ENCODE data around the gene LSM12. TPM values are rescaled to one million over a fixed set of nuclear protein-coding genes. Genes with fewer than 3 reads are reported as not detected.

LSM12 gene
- total RNA-seq, 1 experiment from 2014 or later = 85.5 TPM

DNA sequence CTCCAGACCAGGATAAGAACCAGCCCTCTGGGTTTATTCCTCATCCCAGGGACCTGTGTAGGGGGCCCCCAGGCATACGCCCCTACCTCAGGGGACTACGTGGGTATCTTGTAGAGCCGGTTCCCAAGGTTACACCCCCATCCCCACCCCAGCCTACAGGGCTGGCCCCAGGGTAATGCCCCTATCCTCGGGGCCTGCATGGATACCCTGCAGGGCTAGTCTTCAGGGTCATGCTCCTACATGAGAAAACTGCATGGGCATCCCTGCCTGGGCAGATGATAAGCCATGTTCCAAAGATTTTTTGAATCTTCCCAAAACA lies 42.8 kb upstream of the LSM12 start:
- peak overlapping the region; percentile 81 for H3K27ac Mint-ChIP-seq (ENCODE audit: unreplicated experiment)
- TF ChIP-seq, protein P1, sequence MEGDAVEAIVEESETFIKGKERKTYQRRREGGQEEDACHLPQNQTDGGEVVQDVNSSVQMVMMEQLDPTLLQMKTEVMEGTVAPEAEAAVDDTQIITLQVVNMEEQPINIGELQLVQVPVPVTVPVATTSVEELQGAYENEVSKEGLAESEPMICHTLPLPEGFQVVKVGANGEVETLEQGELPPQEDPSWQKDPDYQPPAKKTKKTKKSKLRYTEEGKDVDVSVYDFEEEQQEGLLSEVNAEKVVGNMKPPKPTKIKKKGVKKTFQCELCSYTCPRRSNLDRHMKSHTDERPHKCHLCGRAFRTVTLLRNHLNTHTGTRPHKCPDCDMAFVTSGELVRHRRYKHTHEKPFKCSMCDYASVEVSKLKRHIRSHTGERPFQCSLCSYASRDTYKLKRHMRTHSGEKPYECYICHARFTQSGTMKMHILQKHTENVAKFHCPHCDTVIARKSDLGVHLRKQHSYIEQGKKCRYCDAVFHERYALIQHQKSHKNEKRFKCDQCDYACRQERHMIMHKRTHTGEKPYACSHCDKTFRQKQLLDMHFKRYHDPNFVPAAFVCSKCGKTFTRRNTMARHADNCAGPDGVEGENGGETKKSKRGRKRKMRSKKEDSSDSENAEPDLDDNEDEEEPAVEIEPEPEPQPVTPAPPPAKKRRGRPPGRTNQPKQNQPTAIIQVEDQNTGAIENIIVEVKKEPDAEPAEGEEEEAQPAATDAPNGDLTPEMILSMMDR (IDR thresholded peaks at IDR 0.05; ENCODE audit: insufficient read depth in 1 of 2, low read depth in 1 of 2, low read length in 1 of 2, severe bottlenecking in 1 of 2, unreplicated experiment in 1 of 2) = no peak
- H3K9me3 Mint-ChIP-seq (ENCODE audit: unreplicated experiment) = no peaks in the 10 kb centered on the region
- ChIA-PET CTCF (interaction anchor here (0.9 to 1.5 kb wide), 2 partner anchors 14 to 26 kb away, joined by 3 to 13 read pairs; partner anchors contain the start of gene HDAC5), POLR2A (interaction anchor here (0.6 to 1.5 kb wide), 3 partner anchors 14 to 232 kb away, joined by 5 to 16 read pairs (median 14); partner anchors contain the start of gene HDAC5)
- H3K4me3 Mint-ChIP-seq (ENCODE audit: unreplicated experiment) = no peak overlapping the region
- intact Hi-C loops (cut with micrococcal nuclease; ENCODE audit: unreplicated experiment) = no loop called here
- H3K4me1 Mint-ChIP-seq (ENCODE audit: low read depth, unreplicated experiment) = peaks cover 7% of the 10 kb centered on the region
- H3K36me3 Mint-ChIP-seq (ENCODE audit: insufficient read depth, unreplicated experiment) = no peaks in the 10 kb centered on the region
- Histone ChIP-seq H3K4me1 (peaks cover 19% of the 10 kb centered on the region), H3K4me3 (ENCODE audit: low read depth, low read length) (no peak overlapping the region), H3K27me3 (replicated peaks; ENCODE audit: control insufficient read depth, insufficient read depth, low read length) (no peaks in the 10 kb centered on the region), H3K9me3 (no peaks in the 10 kb centered on the region), H3K36me3 (ENCODE audit: control insufficient read depth, insufficient read depth, low read length) (no peaks in the 10 kb centered on the region)
- no TSS peak for BruUV-seq (replicated peaks)
- no peak for DNase-seq
- H3K27me3 Mint-ChIP-seq (ENCODE audit: insufficient read depth, unreplicated experiment) = no peaks in the 10 kb centered on the region

DNA sequence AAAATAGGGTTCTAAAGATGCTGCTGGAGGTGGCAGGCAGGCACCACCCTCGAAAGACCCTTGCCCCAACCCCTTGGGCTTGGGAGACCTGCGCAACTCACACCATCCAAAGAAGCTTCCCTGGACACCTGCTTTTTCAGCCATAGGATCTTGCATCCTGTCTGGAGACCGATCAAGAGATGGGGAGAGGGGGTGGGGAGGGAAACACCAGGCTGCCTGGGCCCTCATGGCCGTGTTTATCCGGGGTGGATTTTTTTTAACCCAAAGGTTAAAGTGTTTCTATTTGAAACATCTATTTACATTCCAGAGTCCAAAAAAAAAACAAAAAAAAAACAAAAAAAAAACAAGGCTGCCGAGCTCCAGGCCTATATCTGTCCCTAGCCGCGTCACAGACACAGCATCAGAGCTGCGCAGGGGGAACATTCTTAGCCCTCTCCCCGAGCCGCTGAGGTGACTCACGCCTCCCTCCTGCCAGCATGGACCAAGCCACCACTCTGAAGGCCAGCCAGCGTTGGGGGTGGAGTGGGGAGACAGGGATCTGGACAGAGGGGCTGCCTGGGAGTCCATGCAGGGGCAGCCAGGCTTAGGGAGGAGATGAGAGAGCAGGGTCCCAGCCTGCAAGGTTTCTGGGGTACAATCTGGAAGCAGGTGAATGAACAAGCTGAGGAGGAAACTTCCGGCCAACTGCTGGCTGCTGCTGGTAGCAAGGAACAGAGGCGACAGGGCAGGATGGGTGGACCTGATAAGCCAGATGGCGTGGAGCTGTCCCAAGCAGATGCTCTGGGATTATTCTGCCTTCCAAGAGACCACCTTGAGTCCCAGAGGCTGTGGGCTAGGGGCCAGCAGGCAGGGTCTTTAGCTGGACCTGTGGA lies 42.2 kb upstream of the LSM12 start:
- H3K27me3 Mint-ChIP-seq (ENCODE audit: insufficient read depth, unreplicated experiment) = no peaks in the 10 kb centered on the region
- intact Hi-C loops (cut with micrococcal nuclease; ENCODE audit: unreplicated experiment) = no loop called here
- H3K9me3 Mint-ChIP-seq (ENCODE audit: unreplicated experiment) = no peaks in the 10 kb centered on the region
- H3K4me3 Mint-ChIP-seq (ENCODE audit: unreplicated experiment) = no peak overlapping the region
- no peaks in the 10 kb centered on the region for H3K9me3 ChIP-seq
- DNase-seq = peak; percentile 74 to 82
- TF ChIP-seq, protein P1 (IDR thresholded peaks at IDR 0.05; ENCODE audit: insufficient read depth in 1 of 2, low read depth in 1 of 2, low read length in 1 of 2, severe bottlenecking in 1 of 2, unreplicated experiment in 1 of 2) = no peak
- H3K4me1 Mint-ChIP-seq (ENCODE audit: low read depth, unreplicated experiment) = peaks cover 7% of the 10 kb centered on the region
- H3K27ac Mint-ChIP-seq (ENCODE audit: unreplicated experiment) = peak overlapping the region; percentile 81
- no TSS peak for BruUV-seq (replicated peaks)
- no peaks in the 10 kb centered on the region for H3K36me3 Mint-ChIP-seq (ENCODE audit: insufficient read depth, unreplicated experiment)
- no peaks in the 10 kb centered on the region for H3K27me3 ChIP-seq (replicated peaks; ENCODE audit: control insufficient read depth, insufficient read depth, low read length)
- no peaks in the 10 kb centered on the region for H3K36me3 ChIP-seq (ENCODE audit: control insufficient read depth, insufficient read depth, low read length)
- no peak overlapping the region for H3K4me3 ChIP-seq (ENCODE audit: low read depth, low read length)
- POLR2A ChIA-PET = interaction anchor here (0.6 to 1.5 kb wide), 4 partner anchors 15 to 232 kb away, joined by 5 to 16 read pairs (median 10); partner anchors contain the start of gene HDAC5
- CTCF ChIA-PET = interaction anchor here (0.6 to 1.5 kb wide), 5 partner anchors 14 to 306 kb away, joined by 3 to 13 read pairs (median 6); partner anchors contain the start of gene HDAC5
- peaks cover 19% of the 10 kb centered on the region for H3K4me1 ChIP-seq

DNA sequence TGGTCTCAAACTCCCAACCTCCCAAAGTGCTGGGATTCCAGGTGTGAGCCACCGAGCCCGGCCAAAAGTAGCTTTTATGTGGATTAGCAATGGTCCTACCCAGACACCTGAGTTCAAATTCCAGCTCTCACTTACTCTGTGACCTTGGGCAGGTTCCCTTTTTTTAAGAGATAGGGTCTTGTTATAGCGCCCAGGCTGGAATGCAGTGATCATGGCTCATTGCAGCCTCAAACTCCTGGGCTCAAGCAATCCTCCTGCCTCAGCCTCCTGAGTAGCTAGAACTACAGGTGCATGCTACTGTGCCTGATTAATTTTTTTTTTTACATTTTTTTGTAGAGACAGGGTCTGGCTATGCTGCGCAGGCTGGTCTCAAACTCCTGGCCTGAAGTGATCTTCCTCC lies 40.3 kb upstream of the LSM12 start:
- BruUV-seq (replicated peaks) = no TSS peak
- CTCF ChIA-PET = interaction anchor here (1.2 to 1.5 kb wide), 2 partner anchors 10 to 17 kb away, joined by 3 to 7 read pairs; partner anchors contain the start of gene HDAC5

More for the DNA sequence above, 40.3 kb upstream of the LSM12 start:
- H3K4me1 ChIP-seq = peaks cover 28% of the 10 kb centered on the region
- POLR2A ChIA-PET = interaction anchor here (0.7 kb wide), 1 partner anchor 13 kb away, joined by 6 read pairs; no protein-coding TSS in a partner anchor
- no peaks in the 10 kb centered on the region for H3K36me3 ChIP-seq (ENCODE audit: control insufficient read depth, insufficient read depth, low read length)
- H3K9me3 ChIP-seq = no peaks in the 10 kb centered on the region
- TF ChIP-seq, protein P1 (IDR thresholded peaks at IDR 0.05; ENCODE audit: insufficient read depth in 1 of 2, low read depth in 1 of 2, low read length in 1 of 2, severe bottlenecking in 1 of 2, unreplicated experiment in 1 of 2) = no peak
- no peaks in the 10 kb centered on the region for H3K27me3 ChIP-seq (replicated peaks; ENCODE audit: control insufficient read depth, insufficient read depth, low read length)
- no peak for DNase-seq
- intact Hi-C loops (cut with micrococcal nuclease; ENCODE audit: unreplicated experiment) = no loop called here
- no peak overlapping the region for H3K4me3 Mint-ChIP-seq (ENCODE audit: unreplicated experiment)
- H3K27ac Mint-ChIP-seq (ENCODE audit: unreplicated experiment) = no peak overlapping the region
- no peak overlapping the region for H3K4me3 ChIP-seq (ENCODE audit: low read depth, low read length)
- peaks cover 6% of the 10 kb centered on the region for H3K36me3 Mint-ChIP-seq (ENCODE audit: insufficient read depth, unreplicated experiment)
- H3K27me3 Mint-ChIP-seq (ENCODE audit: insufficient read depth, unreplicated experiment) = no peaks in the 10 kb centered on the region
- no peaks in the 10 kb centered on the region for H3K9me3 Mint-ChIP-seq (ENCODE audit: unreplicated experiment)
- H3K4me1 Mint-ChIP-seq (ENCODE audit: low read depth, unreplicated experiment) = peaks cover 15% of the 10 kb centered on the region
